HG02678 (cell line): ENCODE measurements around the gene HOXC5.
A peak's percentile ranks its signal among the peaks of the same experiment; 100 is the strongest.

Experiments
- ATAC-seq: cut with Tn5 transposase; IDR thresholded peaks from one replicate; pipeline ENCODE4 v1.9.1; 2021; ENCODE audit warnings: mild to moderate bottlenecking, moderate library complexity; ENCODE audit not compliant: unreplicated experiment

The HOXC5 gene

GRCh38 chr12:53995378-53996239 lies 37.2 kb upstream of the HOXC5 start:
- ATAC-seq, result no peak

- no peak for ATAC-seq
Observed at GRCh38 chr12:53996240-53997203, 36.3 kb upstream of the HOXC5 start.

- ATAC-seq, result no peak
Observed at GRCh38 chr12:53997204-53998109, 35.4 kb upstream of the HOXC5 start.

GRCh38 chr12:53998110-53998899 lies 34.5 kb upstream of the HOXC5 start:
- ATAC-seq, result no peak

- ATAC-seq, result no peak
Observed at GRCh38 chr12:53998900-53999236, 34.0 kb upstream of the HOXC5 start.

- no peak for ATAC-seq
Observed at GRCh38 chr12:53999559-54000115, 33.2 kb upstream of the HOXC5 start.

- ATAC-seq, result no peak
Observed at GRCh38 chr12:54000116-54001114, 32.4 kb upstream of the HOXC5 start, which contains the start of gene HOXC9. Gene HOXC9, plus strand, starts transcription at chr12:54000161. Its CDS starts 28 bp downstream, at chr12:54000189.

- no peak for ATAC-seq
Observed at GRCh38 chr12:54001283-54002187, 31.3 kb upstream of the HOXC5 start.

GRCh38 chr12:54002278-54002914 lies 30.5 kb upstream of the HOXC5 start:
- ATAC-seq, result no peak

GRCh38 chr12:54002915-54003389 lies 29.9 kb upstream of the HOXC5 start:
- no peak for ATAC-seq

- ATAC-seq, result no peak
Observed at GRCh38 chr12:54003625-54004024, 29.2 kb upstream of the HOXC5 start.

- no peak for ATAC-seq
Observed at GRCh38 chr12:54004063-54004840, 28.6 kb upstream of the HOXC5 start.

- no peak for ATAC-seq
Observed at GRCh38 chr12:54004841-54005530, 27.9 kb upstream of the HOXC5 start.

GRCh38 chr12:54005531-54005852 lies 27.4 kb upstream of the HOXC5 start:
- ATAC-seq, result no peak

GRCh38 chr12:54005853-54006558 lies 26.8 kb upstream of the HOXC5 start:
- ATAC-seq, result peak; percentile 76
